Hepatocyte (in vitro differentiated cells): ENCODE data around the gene NHERF2. TPM values are rescaled to one million over a fixed set of nuclear protein-coding genes. Genes with fewer than 3 reads are reported as not detected.

Experiments used
- DNase-seq: peaks from one replicate; pipeline ENCODE4 v3.0.0-alpha.2; 2016; ENCODE audit warnings: low spot score
- H2AFZ ChIP-seq: fragments of 200-600 bp; sonication (generic); 2 replicates; pipeline ENCODE4 v1.6.0; 2016; ENCODE audit warnings: antibody characterized with exemption, mild to moderate bottlenecking
- H3K27ac ChIP-seq: fragments of 200-600 bp; sonication (generic); 2 replicates; pipeline ENCODE4 v1.5.1; 2016; ENCODE audit warnings: mild to moderate bottlenecking
- H3K27me3 ChIP-seq: fragments of 200-600 bp; sonication (generic); 2 replicates; pipeline ENCODE4 v1.6.1; 2016
- H3K36me3 ChIP-seq: fragments of 200-600 bp; sonication (generic); replicated peaks from 2 replicates; pipeline ENCODE4 v1.5.1; 2016; ENCODE audit warnings: low read depth; ENCODE audit not compliant: insufficient read depth
- H3K4me1 ChIP-seq: fragments of 200-600 bp; sonication (generic); 2 replicates; pipeline ENCODE4 v1.5.1; 2016; ENCODE audit warnings: mild to moderate bottlenecking, moderate library complexity; ENCODE audit not compliant: insufficient read depth
- H3K4me2 ChIP-seq: fragments of 200-600 bp; sonication (generic); 2 replicates; pipeline ENCODE4 v1.6.0; 2016
- H3K4me3 ChIP-seq: fragments of 200-600 bp; sonication (generic); 2 replicates; pipeline ENCODE4 v1.5.1; 2016; ENCODE audit warnings: mild to moderate bottlenecking
- H3K79me2 ChIP-seq: fragments of 200-600 bp; sonication (generic); 2 replicates; pipeline ENCODE4 v1.6.0; 2017; ENCODE audit warnings: mild to moderate bottlenecking
- H3K9me2 ChIP-seq: fragments of 200-600 bp; sonication (generic); replicated peaks from 2 replicates; pipeline ENCODE4 v1.6.0; 2017; ENCODE audit warnings: mild to moderate bottlenecking; ENCODE audit not compliant: insufficient read depth
- H3K9me3 ChIP-seq: fragments of 200-600 bp; sonication (generic); 2 replicates; pipeline ENCODE4 v1.5.1; 2016; ENCODE audit warnings: low read depth, mild to moderate bottlenecking
- H4K20me1 ChIP-seq: fragments of 200-600 bp; sonication (generic); 2 replicates; pipeline ENCODE4 v1.6.0; 2016; ENCODE audit warnings: mild to moderate bottlenecking; ENCODE audit not compliant: insufficient read depth, poor library complexity, severe bottlenecking
- CTCF ChIP-seq: fragments of 200-600 bp; sonication (generic); IDR thresholded peaks from 2 replicates; pipeline ENCODE4 v1.5.1; 2016; ENCODE audit warnings: antibody characterized with exemption, mild to moderate bottlenecking; ENCODE audit not compliant: poor library complexity
- EZH2 ChIP-seq: fragments of 200-600 bp; sonication (generic); IDR thresholded peaks from 2 replicates; pipeline ENCODE4 v1.6.1; 2016; ENCODE audit warnings: antibody characterized with exemption, mild to moderate bottlenecking, borderline replicate concordance
- EZH2phosphoT487 ChIP-seq: fragments of 200-600 bp; sonication (generic); IDR thresholded peaks from one replicate; pipeline ENCODE4 v1.6.1; 2018; ENCODE audit warnings: antibody characterized with exemption, mild to moderate bottlenecking, low read depth, moderate library complexity; ENCODE audit not compliant: unreplicated experiment, severe bottlenecking
- WGBS: methylation state at CpG from one replicate; pipeline ENCODE4 v1.1.6; 2016; ENCODE audit warnings: low lambda C conversion rate; ENCODE audit errors: missing lambda C conversion rate; 5-methylcytosine and 5-hydroxymethylcytosine counted together
- polyA plus RNA-seq: library from polyadenylated mRNA; unstranded; fragments of >200 nt; fragmentation: Nextera tagmentation; extraction: Ambion mirVana; gene quantifications from 2 replicates; pipeline ENCODE4 v1.2.1, GENCODE V29; 2016
- total RNA-seq: library from RNA; depleted of rRNA; stranded (reverse); fragments of >200 nt; gene quantifications from 2 replicates; pipeline ENCODE4 v1.2.3, GENCODE V29; 2014

NHERF2 gene
- total and polyA plus RNA-seq, 2 experiments from 2014 or later, result 29.6 to 43.8 TPM

GRCh38 chr16:2053211-2053610, 26.5 kb downstream of the NHERF2 start:
- H4K20me1 ChIP-seq, result no peaks in the 10 kb centered on the region
- peaks cover 8% of the 10 kb centered on the region for H3K4me1 ChIP-seq
- no peak overlapping the region for H2AFZ ChIP-seq
- H3K27me3 ChIP-seq, result no peaks in the 10 kb centered on the region
- H3K4me3 ChIP-seq, result no peak overlapping the region
- H3K9me2 ChIP-seq, result no peaks in the 10 kb centered on the region
- H3K9me3 ChIP-seq, result no peaks in the 10 kb centered on the region
- no peak for DNase-seq
- H3K36me3 ChIP-seq, result no peaks in the 10 kb centered on the region
- no peak overlapping the region for H3K4me2 ChIP-seq
- TF ChIP-seq CTCF (no peak), EZH2 (no peak)
- peaks cover 15% of the 10 kb centered on the region for H3K79me2 ChIP-seq
- WGBS, result 94% methylated on average over 21 of the region's 21 CpGs
- H3K27ac ChIP-seq, result no peak overlapping the region

- Histone ChIP-seq H3K4me3 (no peak overlapping the region), H4K20me1 (no peaks in the 10 kb centered on the region), H3K4me1 (peaks cover 2% of the 10 kb centered on the region), H3K36me3 (no peaks in the 10 kb centered on the region), H3K9me3 (no peaks in the 10 kb centered on the region), H3K27ac (no peak overlapping the region), H2AFZ (no peak overlapping the region), H3K9me2 (no peaks in the 10 kb centered on the region), H3K79me2 (peaks cover 8% of the 10 kb centered on the region), H3K4me2 (no peak overlapping the region), H3K27me3 (no peaks in the 10 kb centered on the region)
- no peak for TF ChIP-seq EZH2
- TF ChIP-seq EZH2phosphoT487, result no peak
- TF ChIP-seq CTCF, result no peak
- 98% methylated on average over 17 of the region's 17 CpGs for WGBS
- no peak for DNase-seq
These were observed 27.2 kb downstream of the NHERF2 start for GRCh38 chr16:2053897-2054296.

DNA sequence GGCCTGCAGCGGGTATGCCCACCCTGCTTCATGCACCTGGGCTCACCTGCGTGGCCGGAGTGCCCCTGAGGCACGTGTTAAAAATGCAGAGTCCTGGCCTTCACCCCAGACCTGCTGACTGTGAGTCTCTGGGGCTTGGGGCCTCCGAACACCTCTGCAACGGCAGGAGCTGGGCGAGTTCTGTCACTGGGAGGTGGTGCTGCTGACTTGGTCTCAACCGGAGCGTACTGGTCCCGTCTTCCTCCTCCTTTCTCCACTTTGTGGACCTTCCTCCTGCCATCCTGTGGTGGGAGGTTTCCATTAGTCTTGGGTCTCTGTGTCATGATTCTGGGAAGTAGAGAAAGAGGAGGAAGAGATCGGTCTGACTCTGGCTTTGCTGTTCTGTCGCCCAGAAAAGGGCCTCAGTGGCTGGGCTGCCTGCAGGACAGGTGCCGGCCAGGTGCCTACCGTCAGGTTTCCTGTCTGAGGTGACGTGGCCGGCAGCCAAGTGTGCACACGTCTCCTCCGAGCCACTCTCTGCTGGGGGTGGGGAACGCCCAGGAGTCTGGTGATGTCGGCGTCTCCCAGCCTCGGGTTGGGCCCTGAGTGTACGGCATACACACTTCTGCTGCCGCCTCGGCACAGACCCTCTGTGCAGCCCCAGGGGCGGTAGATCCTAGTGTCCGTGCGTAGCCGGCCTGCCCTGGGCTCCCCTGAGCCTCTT, 28.0 kb downstream of the NHERF2 start:
- Histone ChIP-seq H3K27me3 (no peaks in the 10 kb centered on the region), H3K79me2 (peaks cover under 1% of the 10 kb centered on the region), H2AFZ (no peak overlapping the region), H3K4me1 (no peaks in the 10 kb centered on the region), H3K9me2 (no peaks in the 10 kb centered on the region), H3K27ac (no peak overlapping the region), H4K20me1 (no peaks in the 10 kb centered on the region), H3K4me3 (no peak overlapping the region), H3K4me2 (no peak overlapping the region), H3K9me3 (no peaks in the 10 kb centered on the region), H3K36me3 (no peaks in the 10 kb centered on the region)
- no peak for DNase-seq
- TF ChIP-seq EZH2 (no peak), CTCF (no peak), EZH2phosphoT487 (no peak)
- 95% methylated on average over 29 of the region's 29 CpGs for WGBS
